ENCODE data around the gene C1orf115. TPM values are rescaled to one million over a fixed set of nuclear protein-coding genes. Genes with fewer than 3 reads are reported as not detected.

Gene C1orf115
- total and polyA plus RNA-seq, 2 of the 4 experiments (the other 2 are of a cell fraction): 0.07 to 0.18 TPM

DNA sequence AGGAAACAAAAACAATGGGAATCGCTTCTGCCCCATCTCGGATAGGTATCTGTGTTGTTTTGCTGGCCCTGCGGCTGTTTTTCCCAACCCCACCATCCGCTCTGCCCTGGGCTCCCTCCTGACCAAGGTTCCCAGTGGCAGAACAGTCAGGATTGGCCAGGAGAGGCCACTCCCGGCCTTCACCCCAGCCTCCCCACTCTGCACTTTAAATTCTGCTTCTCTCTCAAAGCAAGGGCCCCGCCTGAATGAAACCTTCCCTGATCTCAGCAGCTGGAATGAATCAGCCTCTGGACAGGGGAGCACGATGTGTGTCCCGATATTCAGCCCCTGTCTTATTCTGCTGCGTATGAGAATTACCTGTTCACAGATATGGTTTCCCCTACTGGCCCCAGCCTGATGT, 16.3 kb downstream of the C1orf115 start:
- no peak overlapping the region for H2BK120ac ChIP-seq (ENCODE audit: low read depth, low read length)
- in situ Hi-C loops (cut with MboI; ENCODE audit: low sequenced_read_pairs) (no loop called here), dilution Hi-C loops (cut with HindIII; ENCODE audit: low sequenced_read_pairs, unreplicated experiment) (no loop called here), intact Hi-C loops (cut with micrococcal nuclease) (no loop called here)
- no peak overlapping the region for H2BK5ac ChIP-seq (ENCODE audit: low read depth, low read length, poor library complexity, severe bottlenecking)
- no peak overlapping the region for H2BK20ac ChIP-seq (ENCODE audit: low read depth, low read length)
- H4K5ac ChIP-seq (ENCODE audit: low read depth, low read length): no peak overlapping the region
- no peak overlapping the region for H2AK9ac ChIP-seq (replicated peaks; ENCODE audit: low read depth, low read length, poor library complexity)
- no peak for DNase-seq
- H3K23ac ChIP-seq (ENCODE audit: low read depth, low read length): no peak overlapping the region
- H3K56ac ChIP-seq (ENCODE audit: extremely low read depth, insufficient read depth, low read length): no peak overlapping the region
- H4K91ac ChIP-seq (ENCODE audit: insufficient read depth, low read depth, low read length): no peak overlapping the region
- H3K4me1 ChIP-seq (ENCODE audit: control insufficient read depth, insufficient read depth, low read length): no peaks in the 10 kb centered on the region
- H3K36me3 ChIP-seq (ENCODE audit: control insufficient read depth, insufficient read depth, low read length): no peaks in the 10 kb centered on the region
- H2AFZ ChIP-seq (replicated peaks; ENCODE audit: low read length, poor library complexity): no peak overlapping the region
- no peak overlapping the region for H4K8ac ChIP-seq (ENCODE audit: low read depth in 2 of 2, low read length in 2 of 2)
- H2BK15ac ChIP-seq (ENCODE audit: low read depth, low read length): no peak overlapping the region
- no peaks in the 10 kb centered on the region for H3K79me1 ChIP-seq (ENCODE audit: low read depth in 1 of 2, low read length in 2 of 2)
- no TSS peak for BruUV-seq (replicated peaks)
- H3K14ac ChIP-seq (replicated peaks; ENCODE audit: low read depth, low read length): no peak overlapping the region
- H4K20me1 ChIP-seq (ENCODE audit: insufficient read depth, low read length): no peaks in the 10 kb centered on the region
- ChIA-PET POLR2A (ENCODE audit: unreplicated experiment) (no interaction called here), CTCF (no interaction called here)
- WGBS, 2 experiments (ENCODE audit: extremely low coverage in 2 of 2, insufficient read length in 1 of 2): 40% methylated on average over 1 of the region's 9 CpGs; no CpG with 5 or more reads in 1 of the 2 experiments
- no peaks in the 10 kb centered on the region for H3K9me1 ChIP-seq (ENCODE audit: insufficient read depth, low read length)
- no peak overlapping the region for H3K4ac ChIP-seq (ENCODE audit: low read depth, low read length)
- H3K4me2 ChIP-seq (ENCODE audit: low read depth, low read length): no peak overlapping the region
- no peak overlapping the region for H3K9ac ChIP-seq (ENCODE audit: low read depth, low read length)
- H3K4me3 ChIP-seq (ENCODE audit: insufficient read depth, low read depth, low read length): no peak overlapping the region
- H3K9me3 ChIP-seq (ENCODE audit: control insufficient read depth, insufficient read depth, low read length): no peaks in the 10 kb centered on the region
- H3K27me3 ChIP-seq (ENCODE audit: control insufficient read depth, insufficient read depth, low read length): peaks cover 5% of the 10 kb centered on the region
- H3K18ac ChIP-seq (ENCODE audit: low read depth, low read length): no peak overlapping the region
- no peak overlapping the region for H3K27ac ChIP-seq (ENCODE audit: insufficient read depth, low read length)
- TF ChIP-seq RFX5 (IDR thresholded peaks at IDR 0.05; ENCODE audit: low read depth, low read length): no peak
- TF ChIP-seq CEBPB (IDR thresholded peaks at IDR 0.05; ENCODE audit: low read depth, low read length): no peak
- TF ChIP-seq MXI1 (IDR thresholded peaks at IDR 0.05; ENCODE audit: borderline replicate concordance, low read depth, low read length): no peak
- no peak for ATAC-seq (ENCODE audit: low read depth)
- H2AK5ac ChIP-seq (ENCODE audit: low read depth, low read length): no peak overlapping the region
